GM21423 (cell line): Measurements from ENCODE around the gene BCL11A.

Source experiments
- ATAC-seq: cut with Tn5 transposase; IDR thresholded peaks from one replicate; pipeline ENCODE4 v1.9.1; 2021; ENCODE audit warnings: mild to moderate bottlenecking, moderate library complexity; ENCODE audit not compliant: unreplicated experiment

The BCL11A gene

DNA sequence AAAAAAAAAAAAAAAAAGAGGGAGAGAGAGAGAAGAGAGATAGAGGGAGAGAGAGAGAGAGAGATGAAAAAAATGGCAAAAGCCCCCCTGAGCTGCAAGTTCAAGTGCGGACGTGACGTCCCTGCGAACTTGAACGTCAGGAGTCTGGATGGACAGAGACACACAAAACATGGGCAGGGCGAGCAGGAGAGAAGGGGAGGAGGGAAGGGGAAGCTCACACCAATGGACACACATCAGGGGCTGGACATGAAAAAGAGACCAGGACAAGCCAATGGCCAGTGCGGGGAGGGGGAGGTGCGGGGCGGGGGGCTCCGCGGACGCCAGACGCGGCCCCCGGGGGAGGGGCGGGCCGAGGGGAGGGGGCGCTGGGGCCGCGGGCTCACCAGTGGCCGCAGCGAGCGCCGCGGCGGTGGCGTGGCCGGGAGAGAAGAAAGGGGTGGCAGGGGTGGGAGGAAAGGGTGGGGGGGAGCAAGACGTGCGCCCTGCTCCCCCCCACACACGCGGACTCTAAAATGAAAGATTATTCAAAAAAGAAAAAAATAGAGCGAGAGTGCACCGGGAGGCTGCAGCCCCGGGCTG lies at the start of gene BCL11A:
Gene BCL11A (minus strand): TSS at position 160 of the 579 bp plus-strand sequence. CDS start 384 bp downstream, outside the sequence.
- peak; percentile 14 for ATAC-seq

DNA sequence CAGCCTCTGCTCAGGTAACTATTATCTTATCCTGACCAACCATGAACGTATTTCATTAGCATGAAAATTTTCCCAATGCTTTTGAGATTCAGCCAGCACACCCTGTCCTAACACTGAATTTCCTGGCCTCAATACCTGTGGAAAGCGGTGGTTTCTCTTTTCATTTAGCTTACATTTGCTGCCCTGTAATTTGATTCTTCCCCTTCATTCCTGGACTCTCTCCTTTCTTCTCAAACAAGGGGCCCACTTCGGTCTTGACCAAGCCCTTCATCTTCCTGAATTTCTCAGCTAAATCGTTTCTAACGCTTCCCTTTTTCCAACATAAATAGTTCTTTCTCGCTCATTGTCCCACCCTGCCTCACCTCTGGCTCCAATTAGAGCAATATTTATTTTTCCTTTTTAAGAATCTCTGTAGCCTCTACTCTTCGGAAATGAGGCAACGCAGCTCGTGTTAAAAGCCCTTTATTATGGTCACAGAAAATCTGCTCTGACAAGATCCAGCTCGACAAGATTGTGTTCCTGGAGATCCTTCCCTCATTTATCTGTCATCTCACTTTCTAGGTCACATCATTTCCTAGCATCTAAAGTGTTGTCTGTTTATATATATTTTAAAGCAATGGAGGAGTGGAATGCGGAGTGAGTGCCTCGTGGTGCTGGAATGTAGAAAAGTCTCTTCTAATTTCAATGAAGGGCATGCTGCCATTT lies 49.5 kb upstream of the BCL11A start:
- no peak for ATAC-seq

DNA sequence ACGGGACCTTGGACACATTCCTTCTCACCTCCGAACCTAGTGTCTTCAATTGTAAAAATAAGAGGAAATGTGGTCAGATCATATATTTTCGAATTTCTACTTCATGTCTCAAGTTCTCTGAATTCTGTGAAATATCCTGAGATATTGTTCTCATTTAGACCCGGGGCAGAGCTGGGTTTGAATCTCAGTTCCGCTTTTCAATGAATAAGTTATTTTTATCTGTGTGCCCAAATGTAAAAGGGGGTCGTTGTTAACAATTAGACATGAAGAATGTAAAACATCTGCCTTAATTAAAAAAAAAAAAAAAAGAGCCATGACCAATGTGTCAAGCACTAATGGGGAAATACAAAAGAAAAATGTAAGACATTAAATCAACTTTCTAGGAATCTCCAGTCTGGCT lies 48.9 kb upstream of the BCL11A start:
- ATAC-seq = no peak

DNA sequence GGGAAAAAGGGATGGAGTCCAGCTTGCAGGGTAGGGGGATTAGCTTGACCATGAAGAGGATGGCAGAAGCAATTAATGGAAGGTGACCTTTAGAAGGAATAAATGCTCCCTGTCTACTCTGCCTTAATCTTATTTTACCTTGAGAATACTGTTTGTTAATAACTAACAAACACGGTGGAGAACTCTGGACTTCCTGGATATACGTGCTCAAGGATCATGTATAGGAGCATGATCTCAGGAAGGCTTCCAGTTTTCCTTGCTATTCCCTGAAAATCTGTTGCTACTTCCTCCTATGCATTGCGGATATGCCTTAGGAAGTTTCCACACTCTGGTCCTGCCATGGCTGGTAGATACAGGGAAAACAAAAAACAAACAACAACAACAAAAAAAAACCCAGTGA lies 44.8 kb upstream of the BCL11A start:
- ATAC-seq = no peak

DNA sequence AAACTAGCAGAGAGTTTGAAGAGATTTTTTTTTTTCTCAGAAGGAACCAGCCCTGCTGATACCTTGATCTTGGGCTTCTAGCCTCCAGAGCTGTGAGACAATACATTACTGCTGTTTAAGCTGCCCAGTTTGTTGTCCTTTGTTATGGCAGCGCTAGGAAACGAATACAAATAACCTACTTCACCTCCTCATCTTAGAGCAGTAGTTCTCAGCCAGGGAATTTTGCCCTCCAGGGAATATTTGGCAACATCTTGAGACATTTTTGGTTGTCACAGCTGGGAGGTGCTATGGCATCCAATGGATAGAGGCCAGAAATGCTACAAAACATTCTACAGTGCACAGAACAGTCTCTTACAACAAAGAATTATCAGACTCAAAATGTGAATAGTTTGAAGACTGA lies 43.9 kb upstream of the BCL11A start:
- no peak for ATAC-seq

DNA sequence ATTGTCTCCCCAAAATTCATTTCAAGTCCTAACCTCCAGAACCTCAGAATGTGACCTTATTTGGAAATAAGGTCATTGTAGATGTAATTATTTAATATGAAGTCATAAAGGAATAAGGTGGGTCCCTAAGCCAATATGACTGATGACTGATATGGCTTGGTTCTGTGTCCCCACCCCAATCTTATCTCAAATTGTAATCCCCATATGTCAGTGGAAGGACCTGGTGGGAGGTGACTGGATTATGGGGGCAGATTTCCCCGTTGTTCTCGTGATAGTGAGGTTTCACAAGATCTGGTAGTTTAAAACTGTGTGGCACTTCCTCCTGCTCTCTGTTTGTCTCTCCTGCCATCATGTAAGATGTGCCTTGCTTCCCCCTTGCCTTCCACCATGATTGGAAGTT lies 43.0 kb upstream of the BCL11A start:
- ATAC-seq = no peak

DNA sequence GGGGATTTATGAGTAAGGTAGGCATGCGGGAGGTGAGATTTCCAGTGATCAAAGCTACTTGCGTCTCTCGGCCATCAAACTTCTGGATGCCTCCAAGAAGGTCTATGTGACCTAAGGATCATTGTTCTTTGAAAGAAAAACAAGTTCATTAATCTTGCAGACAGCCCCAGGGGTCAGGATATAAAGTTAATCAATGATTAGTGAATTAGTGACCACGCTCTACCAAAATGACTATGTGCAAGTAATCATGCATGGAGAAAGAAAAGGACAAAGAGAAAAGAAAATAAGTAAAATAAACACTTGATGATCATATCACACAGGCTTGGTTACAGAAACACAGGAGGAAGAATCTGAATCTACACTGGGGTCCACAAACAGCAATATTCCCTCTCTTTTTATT lies 42.5 kb upstream of the BCL11A start:
- ATAC-seq = no peak

DNA sequence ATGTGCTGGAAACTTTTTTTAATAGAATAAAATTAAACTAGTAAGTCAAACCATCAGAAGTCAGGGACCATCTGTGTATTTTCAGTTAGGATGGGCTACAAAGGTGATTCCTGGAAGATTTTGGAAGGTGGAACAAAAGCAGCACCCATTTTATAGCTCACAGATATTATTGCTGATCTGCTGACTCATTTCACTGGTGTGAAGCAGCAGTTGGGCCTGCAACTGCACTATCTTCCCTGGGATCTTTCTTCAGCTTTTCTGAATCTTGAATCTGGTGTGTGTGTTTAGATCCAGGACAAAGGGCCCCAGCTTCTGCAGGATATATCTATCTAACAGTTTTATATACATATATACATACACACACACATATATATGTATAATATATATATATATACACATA lies 35.6 kb upstream of the BCL11A start:
- ATAC-seq = no peak

DNA sequence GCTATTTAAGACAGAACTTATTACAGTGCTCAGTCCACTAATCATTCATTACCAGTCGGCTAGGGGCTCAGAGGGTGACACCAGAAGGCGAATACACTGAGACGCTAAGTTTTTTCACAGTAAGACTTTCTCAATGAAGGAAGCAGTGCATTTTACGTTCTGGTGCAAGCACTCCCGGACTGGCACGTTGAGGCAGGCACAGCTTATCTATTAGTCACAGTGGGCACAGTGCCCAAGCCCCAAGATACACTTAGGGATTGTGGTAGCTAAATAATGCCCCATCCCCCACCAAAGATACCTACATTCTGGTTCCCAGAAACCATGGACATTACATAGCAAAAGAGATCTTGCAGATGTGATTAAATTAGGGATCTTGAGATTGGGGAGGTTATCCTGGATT lies 32.6 kb upstream of the BCL11A start:
- ATAC-seq = no peak

DNA sequence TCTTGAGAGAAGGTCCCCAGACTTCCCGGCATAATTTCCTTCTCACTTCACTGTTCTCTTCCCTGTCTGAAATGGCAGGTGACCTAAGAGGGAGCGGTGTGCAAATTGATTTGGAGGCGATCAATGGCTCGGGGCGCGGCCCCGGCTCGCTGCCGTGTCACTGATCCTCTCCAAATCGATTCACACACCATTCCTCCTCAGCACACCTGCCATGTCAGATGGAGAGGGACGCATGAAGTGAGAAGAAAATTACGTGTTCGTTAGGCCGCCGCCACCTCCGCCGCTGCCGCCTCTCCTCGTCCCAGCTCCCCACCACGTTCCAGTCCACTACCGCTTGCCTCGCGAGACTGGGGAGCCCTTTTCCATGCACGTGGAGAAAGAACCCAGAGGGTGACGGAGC lies 31.8 kb upstream of the BCL11A start:
- no peak for ATAC-seq

DNA sequence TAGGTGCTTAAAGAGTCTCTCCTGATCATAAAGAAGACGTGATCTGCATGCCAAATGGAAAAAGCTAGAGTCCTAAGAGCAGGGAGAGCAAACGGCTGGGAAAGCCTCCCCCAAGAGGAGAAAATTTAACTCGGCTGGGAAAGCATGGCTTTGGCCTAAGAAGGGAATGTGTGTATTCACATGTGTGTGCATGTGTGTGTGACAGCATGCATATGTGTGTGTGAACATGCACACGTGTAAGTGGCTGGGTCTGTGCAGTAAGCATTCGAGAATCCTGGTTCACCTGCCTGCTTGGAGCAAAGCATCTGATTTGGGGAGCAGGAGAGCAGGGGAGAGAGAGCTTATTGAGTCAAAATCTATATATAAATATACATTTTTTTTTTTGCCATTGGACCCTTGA lies 30.1 kb upstream of the BCL11A start:
- no peak for ATAC-seq

DNA sequence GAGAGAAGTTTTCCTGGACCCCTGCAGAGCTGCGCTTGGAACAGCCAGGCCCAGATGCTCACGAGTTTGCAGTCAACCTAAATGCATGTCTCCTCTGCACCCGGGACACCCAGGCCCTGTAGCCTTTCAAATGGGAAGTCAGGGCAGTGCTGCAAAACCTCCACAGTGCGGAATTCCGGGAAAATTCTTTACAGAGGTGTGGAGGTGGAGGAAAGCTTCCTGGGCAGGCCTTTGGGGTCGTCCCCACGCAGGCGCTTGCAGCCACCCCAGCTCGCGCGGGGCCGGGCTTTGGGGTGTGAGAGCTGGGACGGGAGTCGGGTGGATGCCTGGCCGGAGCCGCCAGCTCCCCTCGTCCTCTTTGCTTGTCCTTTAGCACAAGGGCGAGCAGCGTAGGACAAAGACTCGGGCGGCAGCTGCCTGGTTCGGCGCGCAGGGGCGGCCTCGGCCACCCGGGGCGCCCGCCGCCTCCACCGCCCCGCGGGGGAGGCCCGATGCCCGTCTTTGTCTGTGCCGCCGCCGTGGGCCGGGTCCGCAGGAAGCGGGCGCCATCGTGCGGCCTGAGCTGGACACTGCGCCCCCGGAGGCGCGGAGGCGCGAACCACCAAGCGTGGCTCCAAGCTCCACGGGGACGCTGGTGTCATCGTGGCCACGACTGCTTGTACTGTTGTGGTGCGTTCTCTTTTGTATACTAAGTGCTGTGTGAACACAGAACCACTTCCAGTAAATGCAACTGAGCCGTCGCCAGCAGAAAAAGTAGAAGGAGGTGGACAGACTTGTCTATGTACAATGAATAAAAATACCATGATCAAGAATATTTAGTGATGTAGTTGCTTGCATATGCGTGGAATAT lies 28.2 kb upstream of the BCL11A start:
- ATAC-seq = peak; percentile 95

DNA sequence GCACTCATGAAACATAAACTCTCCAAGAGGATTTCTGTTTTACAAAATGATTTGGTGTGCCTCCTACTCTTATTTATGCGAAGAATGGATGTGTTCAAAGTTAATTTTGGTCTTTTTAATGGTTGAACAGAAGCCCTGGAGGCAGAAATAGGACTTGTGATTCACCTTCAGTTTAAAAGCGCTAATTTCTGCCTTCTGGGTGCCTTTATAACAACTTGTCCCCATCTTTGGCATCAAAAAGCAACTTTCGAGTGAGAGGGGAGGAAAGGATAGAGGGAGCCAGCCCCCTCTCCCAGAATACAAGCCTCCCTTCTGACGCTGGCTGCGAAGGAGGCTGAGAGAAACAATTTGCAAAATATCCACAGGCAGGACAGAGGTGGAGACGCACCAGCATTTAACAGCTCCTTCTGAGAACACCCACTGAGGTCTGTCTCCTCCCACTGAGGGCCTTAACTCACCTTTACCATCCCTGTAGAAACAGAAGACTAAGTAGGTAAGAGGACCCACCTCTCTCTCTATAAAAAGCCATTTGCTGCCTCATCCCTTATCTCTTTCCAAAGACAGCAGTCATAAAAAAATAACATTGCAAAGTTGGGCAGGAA lies 24.3 kb upstream of the BCL11A start:
- no peak for ATAC-seq

DNA sequence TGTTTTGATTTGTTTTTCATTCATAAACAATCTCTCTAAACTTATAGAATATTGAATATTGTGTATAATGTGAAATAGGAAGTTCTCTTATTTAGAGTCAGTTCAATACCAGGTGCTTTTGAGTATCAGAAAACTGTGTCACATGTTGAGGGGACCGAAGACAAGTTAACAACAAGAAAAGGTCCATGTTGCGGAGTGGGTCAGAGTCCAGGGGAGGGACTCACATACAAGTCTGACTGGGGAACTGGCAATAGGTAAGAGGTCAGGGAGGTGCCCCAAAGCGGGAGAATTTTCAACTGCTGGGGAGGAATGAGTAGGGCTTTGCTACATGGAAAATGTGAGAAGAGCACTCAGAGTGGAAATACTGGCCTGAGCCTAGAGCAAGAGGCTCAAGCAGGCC lies 19.8 kb upstream of the BCL11A start:
- ATAC-seq = no peak

DNA sequence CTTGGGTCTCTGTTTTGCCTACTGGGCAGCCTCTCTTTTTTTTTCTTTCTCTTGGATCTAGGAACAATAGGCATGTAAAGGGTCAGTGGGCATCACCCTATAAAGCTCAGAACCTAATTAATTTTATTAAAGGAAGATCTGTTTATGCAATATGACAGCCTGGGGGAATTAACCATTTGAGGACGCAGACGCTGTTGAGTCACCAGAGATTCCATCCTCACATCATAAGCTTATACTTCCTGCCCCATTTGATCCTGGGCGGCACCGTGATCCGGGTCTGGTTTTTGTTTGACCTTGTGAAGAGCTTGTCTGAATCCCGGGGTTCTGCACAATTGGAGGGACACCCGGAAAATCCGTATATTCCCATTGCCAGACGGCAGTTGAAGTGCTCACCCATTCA lies 16.8 kb upstream of the BCL11A start:
- no peak for ATAC-seq

DNA sequence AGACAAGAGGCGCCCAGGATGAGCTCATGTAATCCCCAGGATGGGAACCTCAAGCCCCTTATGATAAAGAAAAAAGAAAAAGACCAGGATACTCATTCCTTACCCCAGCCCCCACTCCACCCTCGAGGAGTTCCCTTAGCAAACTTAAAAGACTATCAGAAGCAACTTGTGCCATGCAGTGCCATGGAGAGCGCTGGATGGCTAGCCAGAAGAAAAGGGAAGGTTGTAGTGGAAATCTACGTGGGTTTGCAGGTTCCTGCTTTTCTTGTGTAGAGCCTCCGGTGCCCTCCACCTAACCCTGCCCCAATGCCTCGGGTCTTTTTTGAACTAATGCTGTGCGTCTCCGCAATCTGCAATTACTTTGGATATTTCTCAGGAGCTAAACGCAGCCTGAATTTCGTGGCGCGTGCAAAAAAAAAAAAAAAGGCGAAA lies 16.2 kb upstream of the BCL11A start:
- no peak for ATAC-seq

DNA sequence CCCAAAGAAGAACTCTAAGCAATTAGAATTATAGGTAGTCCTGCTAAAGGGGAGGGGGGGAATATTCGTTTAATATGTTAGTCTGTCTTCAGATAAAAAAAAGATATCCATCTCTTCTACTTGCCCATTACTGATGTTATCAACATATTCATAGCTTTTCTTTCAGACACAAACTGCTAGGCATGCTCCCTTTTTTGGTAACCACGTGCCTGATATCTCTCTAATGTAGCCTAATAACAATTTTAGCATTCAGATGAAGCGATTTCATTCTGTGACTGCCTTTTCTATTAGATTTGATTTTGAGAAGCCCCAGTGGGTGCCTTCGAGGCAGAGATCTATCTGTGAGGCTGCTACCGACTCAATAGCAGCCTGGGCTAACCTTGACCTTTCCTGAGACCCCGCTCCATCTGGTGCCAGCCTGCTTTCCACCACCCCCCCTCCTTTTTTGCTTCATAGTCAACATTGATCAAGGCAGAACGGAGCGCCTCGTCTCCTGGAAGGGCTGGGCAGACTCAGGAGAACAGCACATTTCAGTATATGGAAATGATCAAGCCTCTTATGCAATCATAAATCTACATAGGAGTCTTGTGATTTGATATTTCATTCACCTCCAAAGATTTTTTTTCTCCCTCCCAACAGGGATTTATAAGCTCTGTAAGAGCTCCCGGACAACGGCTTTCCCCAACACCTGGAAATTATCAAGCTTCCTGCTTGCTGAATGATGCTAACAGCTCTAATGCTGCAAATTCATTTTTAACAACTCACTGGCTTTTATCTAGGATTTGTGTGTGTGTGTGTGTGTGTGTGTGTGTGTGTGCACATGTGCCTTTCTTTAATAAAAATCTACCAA lies 14.7 kb upstream of the BCL11A start:
- no peak for ATAC-seq

DNA sequence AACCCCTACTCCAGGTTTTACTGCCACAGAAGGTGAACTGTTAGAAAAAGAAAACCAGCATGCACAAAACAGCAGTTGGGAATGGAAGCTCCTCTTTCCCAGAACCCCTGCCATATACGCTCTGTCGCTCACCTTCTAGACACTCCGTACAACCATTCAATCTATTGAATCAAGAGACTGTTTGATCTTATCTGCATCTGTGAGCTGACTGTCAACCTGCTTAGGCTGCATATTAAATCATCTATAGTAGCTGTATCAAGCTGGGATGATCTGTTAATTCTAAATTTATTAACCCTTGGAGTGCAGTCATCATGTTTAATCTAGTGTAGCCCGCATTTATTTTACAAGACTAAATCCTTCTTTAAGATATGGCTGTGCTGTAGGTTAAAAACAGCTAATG lies 13.6 kb upstream of the BCL11A start:
- ATAC-seq = no peak

DNA sequence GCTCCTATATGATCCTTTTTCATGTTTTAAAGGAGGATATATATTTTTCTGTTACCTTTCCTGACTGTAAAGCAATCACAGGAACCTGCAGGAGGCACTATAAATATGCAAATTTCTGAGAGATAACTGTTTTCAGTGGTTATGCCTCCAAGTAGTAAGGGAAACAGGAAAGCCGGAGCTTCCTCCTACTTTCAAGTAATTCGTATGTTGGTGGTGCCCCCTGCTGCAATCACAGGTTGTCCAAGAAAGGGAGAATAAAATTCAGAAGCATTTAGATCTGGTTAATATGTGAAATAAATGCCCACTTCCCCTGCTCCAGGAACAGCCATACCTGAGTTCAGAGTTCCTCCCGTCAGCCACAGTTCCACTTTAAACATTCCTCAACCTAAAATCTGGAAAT lies 12.0 kb upstream of the BCL11A start:
- ATAC-seq = peak; percentile 65

DNA sequence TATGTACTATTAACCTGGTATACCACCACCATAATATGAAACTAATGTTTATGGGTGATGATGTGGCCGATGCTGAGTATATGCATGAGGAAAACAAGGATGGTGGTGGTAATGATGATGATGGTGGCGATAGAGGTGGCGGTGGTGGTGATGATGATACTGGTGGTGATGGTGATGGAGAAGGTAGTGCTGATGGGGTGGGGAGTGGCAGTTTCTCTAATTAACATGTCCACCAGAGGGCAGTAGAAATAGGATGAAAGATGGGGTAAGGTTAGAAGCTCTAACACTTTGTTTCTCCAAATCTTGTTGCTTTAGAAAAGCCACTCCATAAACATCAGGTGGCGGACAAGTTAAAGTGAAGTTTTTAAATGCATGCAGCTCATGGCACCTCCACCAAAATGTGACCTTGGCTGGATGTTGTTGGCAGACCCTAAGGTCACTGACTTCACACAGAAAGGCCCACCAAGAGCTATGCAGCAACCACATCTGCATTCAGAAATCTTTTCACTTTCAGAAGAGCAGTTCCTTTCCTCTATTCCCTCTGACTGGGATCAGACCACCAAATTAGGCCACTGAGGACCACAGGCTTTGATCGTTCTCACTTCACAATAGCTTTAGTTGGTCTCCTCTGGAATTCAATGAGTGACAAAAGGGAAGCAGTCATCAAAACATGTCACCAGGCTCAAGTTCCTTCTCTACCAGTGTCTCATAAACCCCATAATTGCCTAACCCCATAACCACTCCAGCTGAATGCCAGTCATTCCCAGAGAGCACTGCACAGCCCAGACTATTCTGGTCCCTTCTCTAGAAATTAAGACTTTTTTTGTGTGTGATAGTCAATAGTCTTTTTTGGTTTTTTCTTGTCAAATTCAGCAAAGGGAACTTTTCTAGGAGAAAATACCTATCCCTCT lies 7.5 kb upstream of the BCL11A start:
- no peak for ATAC-seq
